HG02610 (cell line): ENCODE data around the gene FBLN1.

ENCODE experiments used
- ATAC-seq: cut with Tn5 transposase; IDR thresholded peaks from one replicate; pipeline ENCODE4 v1.9.1; 2021; ENCODE audit warnings: mild to moderate bottlenecking, moderate library complexity; ENCODE audit not compliant: unreplicated experiment

FBLN1 gene

DNA sequence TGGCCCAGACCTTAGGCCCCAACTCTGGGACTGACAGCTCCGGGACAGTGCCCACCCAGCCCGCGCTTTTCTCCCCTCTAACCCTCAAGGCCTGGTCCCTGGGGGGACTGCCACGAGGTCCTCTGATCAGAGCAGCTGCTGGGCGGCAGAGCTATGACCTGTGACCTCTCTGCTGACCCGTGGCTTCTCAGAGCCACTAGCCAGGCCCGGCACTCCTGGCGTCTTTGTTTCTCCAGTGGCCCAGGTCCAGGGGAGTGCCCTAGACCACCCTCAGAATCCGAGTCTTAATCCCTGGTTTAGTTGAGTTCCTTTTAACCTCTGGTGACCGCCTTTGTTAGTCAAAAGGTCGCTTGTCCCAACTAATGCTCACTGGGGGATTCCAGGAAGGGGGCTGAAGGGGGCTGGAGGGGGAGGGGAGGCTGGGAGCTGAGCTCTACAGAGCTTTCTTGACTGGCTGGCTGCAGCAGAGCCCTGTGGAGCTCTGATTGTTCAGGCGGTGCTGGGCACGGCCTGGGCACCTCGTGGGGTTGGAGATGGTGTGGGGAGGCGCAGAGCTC is 1.2 kb downstream of the FBLN1 start:
- ATAC-seq: no peak

DNA sequence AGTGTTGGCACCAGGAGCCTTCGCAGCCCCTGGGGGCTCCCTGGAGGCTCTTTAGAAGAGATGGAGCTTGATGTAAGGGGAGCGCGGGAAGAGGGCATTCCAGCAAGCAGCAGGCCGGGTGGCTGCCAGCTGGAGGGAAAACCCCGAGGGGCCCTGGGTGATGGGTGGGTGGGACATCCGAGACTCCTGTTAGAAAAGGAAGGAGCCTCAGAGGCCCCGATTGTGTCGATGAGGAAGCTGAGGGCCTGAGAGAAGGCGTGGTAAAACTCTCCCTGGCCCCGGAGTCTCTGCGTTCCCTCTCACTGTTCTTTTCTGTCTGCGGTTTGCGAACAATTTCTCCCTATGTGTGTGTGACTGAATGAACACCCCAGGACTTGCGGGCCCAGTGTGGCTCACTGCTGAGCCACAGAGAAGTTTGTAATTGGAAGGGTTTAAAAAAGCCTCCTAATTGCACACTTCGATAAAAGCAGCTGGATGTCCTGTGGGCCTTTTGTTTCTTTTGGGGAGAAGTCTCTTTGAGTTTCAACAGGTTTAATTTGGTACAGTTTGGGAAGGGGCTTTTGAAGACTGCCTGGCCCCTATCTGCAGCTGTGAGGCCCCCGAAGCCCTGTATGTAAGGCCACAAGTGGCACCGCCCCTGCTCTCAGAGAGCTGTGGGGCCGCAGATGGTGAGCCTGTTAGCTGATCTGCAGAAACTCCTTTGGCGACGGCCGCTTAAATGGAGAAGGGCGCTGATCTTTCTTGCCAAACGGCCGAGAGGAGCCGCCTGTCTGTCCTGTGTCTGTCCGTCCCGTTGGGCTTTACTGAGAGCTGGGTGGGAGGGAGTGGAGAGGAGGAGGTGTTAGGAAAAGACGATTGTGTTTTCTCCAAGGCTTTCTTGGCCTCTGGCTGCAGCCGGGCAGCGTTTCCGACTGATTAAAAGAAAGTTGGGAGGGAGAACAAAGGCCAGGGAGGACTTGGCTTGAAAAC is 2.0 kb downstream of the FBLN1 start:
- no peak for ATAC-seq

DNA sequence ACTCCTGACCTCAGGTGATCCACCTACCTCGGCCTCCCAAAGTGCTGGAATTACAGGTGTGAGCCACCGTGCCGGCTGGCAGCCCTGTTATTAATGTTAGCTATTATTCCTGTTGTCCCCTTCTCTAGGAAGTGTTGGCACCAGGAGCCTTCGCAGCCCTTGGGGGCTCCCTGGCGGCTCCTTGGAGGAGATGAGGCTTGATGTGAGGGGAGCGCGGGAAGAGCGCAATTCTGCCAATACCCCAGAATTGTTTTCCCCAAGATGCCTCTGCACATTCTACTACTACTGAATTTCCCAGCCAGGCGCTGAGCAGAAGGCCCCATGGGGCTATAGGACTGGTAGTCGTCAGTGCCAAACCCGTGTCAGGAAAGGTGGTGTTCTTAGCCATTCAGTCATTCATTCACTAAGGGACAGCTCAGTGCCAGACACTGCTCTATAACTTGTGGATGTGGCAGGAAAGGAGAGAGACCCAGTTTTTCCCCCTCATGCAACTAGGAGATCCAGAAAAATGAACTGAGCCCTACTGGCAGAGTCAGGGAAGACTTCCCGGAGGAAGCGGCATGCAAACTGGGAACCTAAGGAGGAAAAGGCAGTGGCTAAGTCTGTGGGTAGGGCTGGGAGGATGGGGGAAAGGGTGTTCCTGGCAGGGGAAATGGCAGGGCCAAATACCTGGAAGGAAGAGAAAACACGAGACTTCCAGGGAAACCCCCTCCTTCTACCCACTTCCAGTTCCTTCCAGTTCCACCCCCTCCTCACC is 3.5 kb downstream of the FBLN1 start:
- ATAC-seq: no peak

DNA sequence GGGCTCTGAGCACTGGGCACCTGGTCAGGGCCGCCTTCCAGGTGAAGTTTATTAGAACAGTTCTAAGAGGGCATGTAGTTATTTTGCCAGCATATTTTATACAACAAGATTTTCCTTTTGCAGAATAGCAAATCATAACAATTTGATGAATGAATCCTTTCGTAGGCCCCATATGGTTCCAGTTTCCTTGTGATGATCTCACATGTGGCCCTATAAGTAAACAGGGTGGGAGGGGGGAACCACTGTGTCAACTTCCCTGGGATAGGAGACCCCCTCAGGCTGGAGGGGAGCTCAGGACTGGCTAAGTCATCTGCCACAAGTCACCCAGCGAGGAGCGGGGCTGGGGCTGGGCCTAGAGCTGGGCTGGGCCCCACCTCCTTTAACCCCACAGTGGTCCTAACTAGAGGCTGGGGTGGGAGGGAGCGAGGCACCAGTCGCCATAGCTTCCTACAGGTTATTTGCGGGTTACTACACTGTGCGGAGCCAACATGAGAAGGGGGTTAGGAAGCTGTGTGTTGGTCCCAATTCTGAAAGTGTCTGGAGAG is 4.2 kb downstream of the FBLN1 start:
- no peak for ATAC-seq

DNA sequence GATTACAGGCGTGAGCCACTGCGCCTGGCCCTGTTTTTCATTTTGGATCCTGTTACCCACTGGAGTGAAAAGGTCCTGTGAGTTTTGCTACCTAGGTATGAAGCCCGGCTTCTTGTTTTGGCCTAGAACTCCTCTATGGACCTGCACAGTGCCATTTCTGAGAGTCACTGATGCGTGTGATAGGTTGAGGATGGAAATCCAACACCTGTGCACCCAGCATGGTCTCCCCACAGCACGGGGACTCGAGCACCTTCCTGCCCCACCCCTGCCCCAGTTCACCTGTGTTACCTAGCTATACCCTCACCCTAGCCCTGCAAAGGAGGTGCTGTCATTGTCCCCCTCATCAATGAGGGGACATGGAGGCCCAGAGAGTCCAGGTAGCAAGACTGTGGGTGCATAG is 5.1 kb downstream of the FBLN1 start:
- no peak for ATAC-seq

DNA sequence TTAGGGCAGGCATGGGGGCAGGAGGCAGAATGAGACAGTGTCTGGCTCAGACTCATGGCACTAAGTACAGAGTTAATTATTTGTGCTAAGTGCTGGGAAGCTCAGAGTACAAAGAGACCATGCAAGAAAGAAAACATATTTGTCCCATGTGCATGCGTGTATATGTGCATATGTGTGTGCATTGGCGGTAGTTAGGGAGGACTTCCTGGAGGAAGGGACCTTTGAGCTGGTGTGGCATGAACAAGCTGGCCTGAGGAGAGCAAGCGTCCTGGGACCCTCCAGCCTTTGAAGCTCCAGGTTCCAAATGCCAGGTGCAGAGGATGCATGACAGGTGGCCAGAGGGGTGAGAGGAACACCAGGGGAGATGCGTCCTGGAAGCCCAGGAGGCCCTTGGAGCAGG is 6.1 kb downstream of the FBLN1 start:
- ATAC-seq: no peak

DNA sequence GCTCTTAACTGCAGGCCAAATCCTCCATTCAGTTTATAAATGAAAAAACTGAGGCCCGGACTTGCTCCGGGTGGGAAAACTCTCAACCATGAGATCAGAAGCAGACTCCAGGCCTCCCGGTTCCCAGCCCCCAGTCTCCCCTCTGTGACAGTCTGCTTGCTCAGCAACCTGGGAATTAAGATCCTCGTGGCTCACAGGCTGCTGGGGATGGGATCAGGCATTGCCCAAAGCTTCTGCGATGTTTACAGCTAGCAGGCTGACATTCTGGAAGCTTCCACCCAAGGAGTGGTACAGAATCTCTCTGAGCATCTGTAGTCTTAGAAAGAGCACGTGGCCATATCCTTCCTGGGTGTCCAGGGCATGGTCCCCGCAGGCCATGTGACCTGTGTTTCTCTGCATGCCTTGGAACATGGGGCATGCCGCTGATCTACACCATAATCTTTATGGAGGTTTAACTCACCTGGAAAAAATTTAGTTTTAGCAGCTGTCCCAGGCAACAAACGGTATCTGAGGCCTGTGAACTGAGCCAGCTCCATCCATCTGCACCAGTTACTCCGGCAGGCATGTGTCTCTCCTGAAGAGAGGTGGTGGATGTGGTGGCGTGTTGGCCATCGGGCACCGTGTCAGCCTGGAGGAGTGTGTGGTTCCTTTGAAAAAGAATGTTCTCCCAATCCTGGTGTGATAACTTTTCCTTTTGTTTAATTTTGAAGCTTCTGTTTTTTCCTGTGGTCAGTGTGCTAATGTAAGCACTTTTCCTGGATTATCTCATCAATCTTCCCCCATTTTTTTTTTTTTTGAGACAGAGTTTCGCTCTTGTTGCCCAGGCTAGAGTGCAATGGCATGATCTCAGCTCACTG is 7.9 kb downstream of the FBLN1 start:
- ATAC-seq: no peak

DNA sequence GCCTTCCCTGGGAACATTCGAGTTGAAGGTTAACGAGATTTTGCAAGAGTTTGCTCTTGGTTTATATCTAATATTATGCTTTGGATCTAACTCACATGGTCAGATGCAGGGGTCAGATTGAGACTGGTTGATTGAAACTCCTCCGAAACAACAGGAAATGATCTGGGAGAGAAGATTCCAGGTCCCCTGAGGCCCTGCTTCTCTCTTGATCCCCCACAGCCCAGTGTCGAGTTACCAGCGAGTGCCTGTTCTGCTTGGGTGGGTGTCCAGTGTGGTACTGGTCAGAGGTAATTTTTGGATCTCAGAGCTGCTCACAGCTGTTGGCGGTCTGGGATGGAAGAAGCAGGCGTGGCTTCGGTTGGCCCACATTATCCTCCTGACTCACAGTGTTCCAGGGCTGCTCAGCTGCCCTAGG is 9.2 kb downstream of the FBLN1 start:
- ATAC-seq: no peak

DNA sequence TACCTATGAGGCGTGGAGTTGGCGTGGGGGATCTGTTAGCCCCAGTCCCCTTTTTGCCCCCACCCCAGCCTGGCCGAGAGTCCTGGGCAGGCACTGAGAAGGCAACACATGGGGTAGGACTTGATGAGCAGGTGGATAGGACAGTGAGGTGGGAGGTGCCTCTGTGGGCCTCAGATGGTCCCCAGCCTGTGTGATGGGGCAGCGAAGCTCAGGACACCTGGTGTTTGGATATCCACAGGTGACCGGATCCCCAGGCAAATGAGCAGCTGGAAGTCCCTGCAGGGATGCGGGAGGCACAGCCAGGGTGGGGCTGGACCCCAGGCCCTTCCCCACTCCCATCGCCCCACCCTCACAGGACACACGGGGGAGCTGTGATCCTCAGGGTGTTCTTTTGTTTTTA is 9.7 kb downstream of the FBLN1 start:
- no peak for ATAC-seq

DNA sequence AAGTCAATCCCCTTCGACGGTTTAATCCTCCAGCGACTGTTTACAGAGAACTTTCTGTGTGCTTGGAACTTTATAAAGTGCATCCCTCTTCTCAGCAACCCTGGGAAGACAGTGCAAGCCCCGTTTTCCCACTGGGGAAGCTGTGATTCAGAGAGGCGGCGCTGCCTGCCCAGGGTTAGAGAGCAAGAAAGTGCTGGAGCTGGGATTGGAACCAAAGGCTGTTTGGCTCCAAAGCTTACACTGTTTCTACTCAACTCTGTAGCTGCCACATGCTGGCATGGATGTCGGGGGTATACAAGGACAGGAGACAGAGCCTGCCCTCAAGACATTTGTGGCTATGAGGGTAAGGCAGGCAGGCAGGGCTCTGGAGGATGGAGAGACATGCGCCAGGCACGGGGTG is 13.0 kb downstream of the FBLN1 start:
- no peak for ATAC-seq

DNA sequence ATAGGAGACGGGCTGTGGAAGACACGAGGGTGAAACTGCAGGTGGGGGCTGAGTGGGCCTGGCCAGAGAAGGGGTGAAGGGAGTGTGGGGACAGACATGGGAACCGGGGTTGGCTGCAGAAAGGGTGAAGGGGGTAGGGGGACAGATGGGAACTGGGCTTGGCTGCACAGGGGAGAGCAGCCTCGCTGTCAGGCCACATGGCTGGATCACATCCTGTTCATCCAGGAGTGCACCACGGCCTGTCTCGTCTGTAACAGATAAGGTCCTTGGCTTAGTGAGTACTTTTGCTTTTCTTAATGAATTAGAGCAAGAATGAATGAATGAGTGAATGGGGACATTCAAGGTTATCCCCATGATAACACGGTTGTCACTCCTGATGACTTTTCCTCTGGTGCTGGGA is 13.5 kb downstream of the FBLN1 start:
- ATAC-seq: no peak

DNA sequence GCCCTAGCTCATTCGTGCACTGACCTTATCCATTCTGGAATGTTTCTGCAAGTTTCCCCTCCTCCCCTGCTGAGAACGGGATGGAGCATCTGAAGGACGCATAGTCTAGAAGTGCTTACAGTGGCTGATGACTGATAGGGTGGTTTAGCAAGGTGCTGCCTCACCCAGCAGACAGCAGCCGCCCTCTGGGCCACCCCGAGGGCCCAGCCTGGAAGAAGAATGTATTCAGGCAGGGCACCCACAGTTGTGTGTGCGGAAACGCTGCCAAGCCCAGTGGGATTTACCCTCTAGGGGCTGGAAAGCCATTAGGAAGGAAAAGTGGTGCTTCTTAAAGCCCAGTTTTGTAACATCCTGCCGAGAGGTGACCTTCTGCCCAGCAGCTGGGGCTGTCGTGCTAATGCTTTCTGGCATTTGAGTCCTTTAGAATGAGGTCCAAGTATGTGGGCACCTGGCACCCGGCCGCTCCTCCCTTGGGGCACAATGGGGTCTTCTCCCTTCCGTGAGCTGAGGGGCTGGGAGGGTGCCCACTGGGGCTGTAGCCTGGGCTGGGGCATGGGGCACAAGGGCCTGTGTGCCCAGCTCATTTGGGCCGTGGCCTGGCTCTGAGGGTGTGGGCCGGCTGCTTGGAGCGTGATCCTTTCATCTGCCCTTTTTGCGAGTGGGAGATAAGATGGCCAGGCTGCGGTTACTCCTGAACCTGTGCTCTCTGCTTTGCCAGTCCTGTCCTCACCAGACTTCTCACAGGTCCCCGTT is 14.4 kb downstream of the FBLN1 start:
- no peak for ATAC-seq

DNA sequence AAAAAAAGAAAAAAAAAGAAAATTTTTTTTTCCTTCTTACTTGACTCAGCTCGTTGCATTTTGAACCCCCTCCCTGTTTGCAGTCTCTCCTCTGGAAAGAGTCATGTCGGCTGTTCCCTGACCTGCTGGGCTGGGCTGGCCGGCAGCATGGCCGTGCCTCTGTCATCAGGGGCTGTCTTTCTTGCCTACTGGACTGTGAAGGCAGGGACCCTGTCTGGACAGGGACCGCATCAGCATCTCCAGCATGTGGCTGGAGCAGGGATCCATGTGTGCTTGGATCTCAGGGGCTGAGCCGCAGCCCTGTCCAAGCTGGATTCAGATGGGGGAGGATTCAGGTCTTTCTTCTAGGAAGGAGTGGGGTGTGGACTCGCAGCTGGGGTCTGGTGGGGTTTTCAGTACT is 15.5 kb downstream of the FBLN1 start:
- no peak for ATAC-seq

DNA sequence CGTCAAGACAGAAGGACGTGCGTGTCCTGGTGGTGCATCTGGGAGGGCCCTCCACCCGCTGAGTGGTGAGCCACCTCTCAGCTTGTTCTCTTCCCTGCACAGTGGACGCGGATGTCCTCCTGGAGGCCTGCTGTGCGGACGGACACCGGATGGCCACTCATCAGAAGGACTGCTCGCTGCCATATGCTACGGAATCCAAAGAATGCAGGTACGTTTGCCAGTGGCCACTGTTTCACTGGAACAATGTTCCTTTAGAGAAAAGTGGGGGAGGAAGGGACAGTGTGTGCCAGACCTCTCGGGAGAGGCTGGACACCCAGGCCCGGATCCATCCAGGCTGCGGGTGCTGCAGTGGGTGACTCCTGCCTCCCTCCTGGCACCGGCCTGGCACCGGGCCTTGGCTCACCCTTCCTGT is 15.9 kb downstream of the FBLN1 start:
- ATAC-seq: no peak

DNA sequence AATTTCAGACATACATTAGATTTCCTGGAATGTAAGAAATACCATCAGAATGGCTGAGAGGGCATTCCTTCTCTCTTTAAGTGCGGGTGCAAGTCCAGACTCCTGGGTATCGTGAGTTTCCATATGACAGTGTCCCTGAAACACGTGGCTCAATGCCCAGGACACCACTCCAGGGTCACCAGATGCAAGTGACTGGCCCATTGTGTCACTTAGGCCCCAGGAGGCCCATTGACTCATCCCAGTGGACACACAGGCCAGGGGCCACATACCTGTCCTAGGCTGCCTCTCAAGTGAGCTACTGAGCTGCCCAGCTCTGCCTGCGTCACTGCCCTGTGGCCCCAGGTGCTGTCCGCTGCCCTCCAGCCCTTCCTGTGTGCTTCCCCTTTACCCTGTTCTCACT is 18.5 kb downstream of the FBLN1 start:
- ATAC-seq: no peak

DNA sequence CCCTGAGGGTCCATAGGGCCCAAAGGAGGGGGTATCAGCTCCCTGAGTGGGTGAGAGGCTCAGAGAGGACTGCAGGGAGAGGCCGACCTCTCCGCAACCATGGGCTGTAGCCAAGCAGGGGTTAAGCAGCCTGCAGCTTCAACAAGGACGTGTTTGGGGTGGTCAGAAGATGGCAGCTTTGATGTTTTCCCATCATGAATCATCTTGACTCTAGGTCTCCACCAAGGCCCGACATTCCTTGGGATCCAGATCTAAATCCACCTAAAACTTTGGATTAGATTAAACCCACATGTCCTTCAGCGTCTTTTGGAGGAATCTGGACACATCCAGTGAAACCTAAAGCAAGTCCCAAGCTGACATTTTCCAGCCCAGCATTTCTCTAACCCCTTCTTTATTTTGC is 19.8 kb downstream of the FBLN1 start:
- no peak for ATAC-seq

DNA sequence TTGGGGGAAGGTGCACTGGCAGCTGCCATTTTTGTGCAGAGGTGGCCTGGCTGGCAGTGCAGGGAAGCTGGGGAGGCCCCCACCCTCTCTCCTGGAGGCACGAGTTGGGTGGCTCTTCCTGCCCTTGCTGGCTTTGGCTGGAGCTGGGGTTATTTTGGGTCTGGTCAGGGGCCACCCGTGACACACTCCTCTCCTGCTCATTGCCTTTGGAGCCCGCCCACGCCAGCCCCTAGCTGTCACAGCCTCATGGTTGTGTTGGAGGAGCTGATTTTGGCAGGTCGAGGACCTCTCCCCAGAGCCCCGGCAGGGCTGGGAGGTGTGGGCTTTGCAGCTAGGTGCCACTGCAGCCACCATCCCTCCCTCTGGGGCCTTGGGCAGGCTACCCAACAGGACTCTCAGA is 21.5 kb downstream of the FBLN1 start:
- ATAC-seq: no peak

DNA sequence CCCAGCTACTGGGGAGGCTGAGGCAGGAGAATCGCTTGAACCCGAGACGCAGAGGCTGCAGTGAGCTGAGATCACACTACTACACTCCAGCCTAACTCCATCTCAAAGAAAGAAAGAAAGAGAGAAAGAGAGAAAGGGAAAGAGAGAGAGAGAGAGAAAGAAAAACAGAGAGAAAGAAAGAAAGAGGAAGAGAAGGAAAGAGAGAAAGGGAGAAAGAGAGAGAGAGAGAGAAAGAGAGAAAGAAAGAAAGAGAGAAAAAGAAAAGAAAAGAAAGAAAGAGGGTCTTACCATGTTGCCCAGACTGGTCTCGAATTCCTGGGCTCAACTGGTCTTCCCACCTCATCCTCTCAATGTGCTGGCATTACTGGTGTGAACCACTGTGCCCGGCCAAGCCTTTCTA is 22.3 kb downstream of the FBLN1 start:
- ATAC-seq: no peak

DNA sequence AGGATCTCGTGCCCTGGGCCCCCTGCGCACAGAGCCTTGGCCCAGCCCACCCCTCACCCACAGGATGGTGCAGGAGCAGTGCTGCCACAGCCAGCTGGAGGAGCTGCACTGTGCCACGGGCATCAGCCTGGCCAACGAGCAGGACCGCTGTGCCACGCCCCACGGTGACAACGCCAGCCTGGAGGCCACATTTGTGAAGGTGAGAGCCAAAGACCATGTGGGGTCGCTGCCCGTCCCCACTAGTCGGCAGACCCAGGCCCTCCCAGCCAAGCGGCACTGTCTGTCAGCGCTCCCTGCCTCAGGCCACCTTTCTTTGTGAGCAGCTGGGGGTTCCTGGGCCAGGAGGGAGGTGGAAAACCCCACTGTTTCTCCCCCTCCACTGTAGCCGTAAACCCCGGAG is 22.8 kb downstream of the FBLN1 start:
- no peak for ATAC-seq

DNA sequence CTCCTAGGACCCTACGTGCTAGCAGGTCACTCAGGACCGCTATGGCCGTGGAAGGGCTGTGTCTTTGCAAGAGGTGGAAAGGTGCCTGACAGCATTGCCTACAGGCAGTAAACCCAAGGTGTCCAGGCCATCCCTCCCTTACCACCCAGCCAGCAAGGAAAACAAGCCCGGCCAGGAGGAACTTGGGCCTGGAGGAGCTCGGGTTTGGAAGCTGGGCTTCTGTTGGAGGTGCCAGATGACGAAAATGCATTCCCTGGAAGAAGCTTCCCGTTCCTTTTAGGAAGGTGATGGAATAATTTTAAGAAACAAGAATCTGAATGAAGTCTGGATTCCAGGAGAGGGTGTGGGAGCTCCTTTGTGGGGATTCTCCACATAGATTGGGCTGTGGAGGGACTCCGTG is 23.6 kb downstream of the FBLN1 start:
- no peak for ATAC-seq
